HEK293 (cell line): ENCODE measurements around the gene CNGB1.

Experiments used
- CTCF ChIA-PET: fragments of 350-600 bp; formaldehyde crosslinking; extraction: SDS; loops from one replicate; lab custom pipeline; 2021; ENCODE audit warnings: antibody characterized with exemption; lab: Yijun Ruan, JAX
- POLR2A ChIA-PET: fragments of 300-600 bp; formaldehyde crosslinking; extraction: SDS; loops from one replicate; lab custom pipeline; 2020; ENCODE audit warnings: antibody characterized with exemption, inconsistent platforms; lab: Yijun Ruan, JAX
- H3K27ac ChIP-seq: fragments of 200-500 bp; sonication (Bioruptor generic); 2 replicates; pipeline ENCODE4 v1.5.1; 2014; ENCODE audit warnings: low read depth, low read length, control low read depth, inconsistent platforms; ENCODE audit errors: extremely low read depth
- H3K36me3 ChIP-seq, 2 experiments: fragments of 200-500 bp in 1 of 2; sonication (Bioruptor generic) in 1 of 2; 1 replicate in 1 of 2; 2 replicates in 1 of 2; pipeline ENCODE4 v1.5.1; 2014 to 2017; ENCODE audit warnings: inconsistent platforms in 2 of 2, low read length in 2 of 2; ENCODE audit not compliant: control insufficient read depth in 2 of 2, insufficient read depth in 1 of 2
- H3K4me1 ChIP-seq: fragments of 200-500 bp; sonication (Bioruptor generic); 2 replicates; pipeline ENCODE4 v1.5.1; 2014; ENCODE audit warnings: mild to moderate bottlenecking, low read length, inconsistent platforms; ENCODE audit not compliant: control insufficient read depth, insufficient read depth
- H3K4me3 ChIP-seq: 2 replicates; pipeline ENCODE4 v1.5.1; 2011; ENCODE audit warnings: low read depth, mild to moderate bottlenecking, control low read depth, low read length, moderate library complexity
- H3K9me3 ChIP-seq: fragments of 200-500 bp; sonication (Bioruptor generic); 2 replicates; pipeline ENCODE4 v1.5.1; 2014; ENCODE audit warnings: low read depth, low read length, inconsistent platforms; ENCODE audit not compliant: control insufficient read depth, insufficient read depth
- BCL11A ChIP-seq: fragments of 450-650 bp; formaldehyde crosslinking; IDR thresholded peaks from 2 replicates; pipeline ENCODE4 v1.5.1; 2016; ENCODE audit warnings: low read depth, missing biosample characterization, missing genetic modification characterization
- KLF9 ChIP-seq: fragments of 450-650 bp; formaldehyde crosslinking; IDR thresholded peaks from 2 replicates; pipeline ENCODE4 v1.5.1; 2016; ENCODE audit warnings: missing biosample characterization, missing genetic modification characterization, low read depth
- SALL2 ChIP-seq: fragments of 450-650 bp; formaldehyde crosslinking; IDR thresholded peaks from 2 replicates; pipeline ENCODE4 v1.5.0; 2017; ENCODE audit warnings: missing biosample characterization, mild to moderate bottlenecking, missing genetic modification characterization, borderline replicate concordance
- TCF7L2 ChIP-seq: IDR thresholded peaks from 2 replicates; pipeline ENCODE4 v1.6.1; 2011; ENCODE audit warnings: low read depth, mild to moderate bottlenecking, inconsistent platforms, low read length, moderate library complexity, borderline replicate concordance
- ZBTB7A ChIP-seq: fragments of 450-650 bp; formaldehyde crosslinking; IDR thresholded peaks from 2 replicates; pipeline ENCODE4 v1.5.1; 2016; ENCODE audit warnings: low read depth, missing biosample characterization, missing genetic modification characterization
- ZFHX2 ChIP-seq: fragments of 450-650 bp; formaldehyde crosslinking; conservative IDR thresholded peaks from 2 replicates; pipeline ENCODE4 v1.5.1; 2016; ENCODE audit warnings: missing biosample characterization, missing genetic modification characterization
- ZFP3 ChIP-seq: fragments of 450-650 bp; formaldehyde crosslinking; IDR thresholded peaks from 2 replicates; pipeline ENCODE4 v1.5.1; 2016; ENCODE audit warnings: low read depth, missing biosample characterization, missing genetic modification characterization
- ZNF114 ChIP-seq: fragments of 450-650 bp; formaldehyde crosslinking; IDR thresholded peaks from 2 replicates; pipeline ENCODE4 v1.5.0; 2017; ENCODE audit warnings: missing biosample characterization, missing genetic modification characterization
- ZNF146 ChIP-seq: fragments of 450-650 bp; formaldehyde crosslinking; IDR thresholded peaks from 2 replicates; pipeline ENCODE4 v1.5.1; 2016; ENCODE audit warnings: missing biosample characterization, missing genetic modification characterization
- ZNF266 ChIP-seq: fragments of 450-650 bp; formaldehyde crosslinking; IDR thresholded peaks from 2 replicates; pipeline ENCODE4 v1.5.1; 2016; ENCODE audit warnings: missing biosample characterization, missing genetic modification characterization, low read depth
- ZNF311 ChIP-seq: fragments of 450-650 bp; formaldehyde crosslinking; IDR thresholded peaks from 2 replicates; pipeline ENCODE4 v1.5.1; 2017; ENCODE audit warnings: missing biosample characterization, missing genetic modification characterization, borderline replicate concordance
- ZNF324 ChIP-seq: fragments of 450-650 bp; formaldehyde crosslinking; IDR thresholded peaks from 2 replicates; pipeline ENCODE4 v1.5.1; 2016; ENCODE audit warnings: missing biosample characterization, missing genetic modification characterization
- ZNF391 ChIP-seq: fragments of 450-650 bp; formaldehyde crosslinking; IDR thresholded peaks from 2 replicates; pipeline ENCODE4 v1.5.1; 2016; ENCODE audit warnings: low read depth, missing biosample characterization, missing genetic modification characterization, borderline replicate concordance
- ZNF501 ChIP-seq: fragments of 450-650 bp; formaldehyde crosslinking; IDR thresholded peaks from 2 replicates; pipeline ENCODE4 v1.5.1; 2016; ENCODE audit warnings: missing biosample characterization, missing genetic modification characterization
- ZNF571 ChIP-seq: fragments of 450-650 bp; formaldehyde crosslinking; IDR thresholded peaks from 2 replicates; pipeline ENCODE4 v1.5.0; 2017; ENCODE audit warnings: missing biosample characterization, missing genetic modification characterization
- ZNF629 ChIP-seq: fragments of 450-650 bp; formaldehyde crosslinking; IDR thresholded peaks from 2 replicates; pipeline ENCODE4 v1.5.1; 2017; ENCODE audit warnings: missing biosample characterization, missing genetic modification characterization
- ZNF677 ChIP-seq: fragments of 450-650 bp; IDR thresholded peaks from 2 replicates; pipeline ENCODE4 v1.5.0; 2018; ENCODE audit warnings: missing biosample characterization, mild to moderate bottlenecking, missing genetic modification characterization, moderate library complexity
- ZNF707 ChIP-seq: fragments of 450-650 bp; formaldehyde crosslinking; IDR thresholded peaks from 2 replicates; pipeline ENCODE4 v1.5.1; 2016; ENCODE audit warnings: missing biosample characterization, missing genetic modification characterization
- ZNF777 ChIP-seq: fragments of 450-650 bp; formaldehyde crosslinking; IDR thresholded peaks from 2 replicates; pipeline ENCODE4 v1.5.1; 2017; ENCODE audit warnings: missing biosample characterization, missing genetic modification characterization, borderline replicate concordance
- ZNF792 ChIP-seq: fragments of 450-650 bp; formaldehyde crosslinking; IDR thresholded peaks from 2 replicates; pipeline ENCODE4 v1.5.1; 2016; ENCODE audit warnings: missing biosample characterization, missing genetic modification characterization
- ZSCAN16 ChIP-seq: fragments of 450-650 bp; formaldehyde crosslinking; IDR thresholded peaks from 2 replicates; pipeline ENCODE4 v1.5.1; 2016; ENCODE audit warnings: missing biosample characterization, missing genetic modification characterization
- TF ChIP-seq, protein P1 (sequence below): fragments of 450-650 bp; formaldehyde crosslinking; IDR thresholded peaks from 2 replicates; pipeline ENCODE4 v1.5.1; 2017; ENCODE audit warnings: missing biosample characterization, missing genetic modification characterization
- TF ChIP-seq, protein P2 (sequence below): fragments of 450-650 bp; IDR thresholded peaks from 2 replicates; pipeline ENCODE4 v1.5.1; 2018; ENCODE audit warnings: missing biosample characterization, mild to moderate bottlenecking, missing genetic modification characterization
- TF ChIP-seq, protein P3 (sequence below): fragments of 450-650 bp; formaldehyde crosslinking; IDR thresholded peaks from 2 replicates; pipeline ENCODE4 v1.5.1; 2016; ENCODE audit warnings: missing biosample characterization, missing genetic modification characterization, borderline replicate concordance

Gene CNGB1

DNA sequence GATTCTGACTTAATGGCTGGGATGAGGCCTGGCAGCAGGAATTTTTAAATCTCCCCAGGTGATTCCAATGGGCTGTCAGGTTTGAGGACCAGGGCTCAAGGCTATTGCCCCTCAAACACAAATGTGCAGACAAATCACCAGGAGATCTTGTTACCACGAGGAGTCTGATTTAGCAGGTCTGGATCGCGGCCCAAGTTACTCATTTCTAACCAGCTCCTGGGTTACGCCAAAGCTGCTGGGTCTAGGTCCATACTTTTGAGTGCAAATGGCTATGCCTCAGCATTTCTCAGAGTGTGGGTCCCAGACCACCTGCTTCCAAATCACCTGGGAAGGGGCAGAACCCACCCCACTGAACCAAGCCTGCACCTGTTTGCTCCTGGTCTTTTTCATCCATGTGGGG lies 33.1 kb downstream of the CNGB1 start:
- ChIA-PET CTCF (interaction anchor here (0.6 kb wide), 1 partner anchor 476 kb away, joined by 3 read pairs; no protein-coding TSS in a partner anchor), POLR2A (no interaction called here)
- Histone ChIP-seq H3K4me3 (no peak overlapping the region), H3K36me3 (no peaks in the 10 kb centered on the region), H3K4me1 (no peaks in the 10 kb centered on the region), H3K27ac (no peak overlapping the region), H3K9me3 (no peaks in the 10 kb centered on the region)
- TF ChIP-seq ZNF792 (tag by site-specific recombination) (no peak), KLF9 (no peak), ZNF324 (no peak), ZNF571 (tag by site-specific recombination) (no peak), ZNF266 (tag by site-specific recombination) (no peak), ZNF146 (no peak), ZNF391 (tag by site-specific recombination) (no peak), TCF7L2 (no peak), ZNF777 (tag by site-specific recombination) (no peak), ZBTB7A (tag by site-specific recombination) (no peak), ZFHX2 (tag by site-specific recombination) (no peak), ZSCAN16 (tag by site-specific recombination) (no peak), ZNF707 (tag by site-specific recombination) (no peak), ZFP3 (tag by site-specific recombination) (no peak), ZNF501 (tag by site-specific recombination) (no peak), ZNF114 (tag by site-specific recombination) (no peak), SALL2 (tag by site-specific recombination) (no peak)
- TF ChIP-seq, protein P1, sequence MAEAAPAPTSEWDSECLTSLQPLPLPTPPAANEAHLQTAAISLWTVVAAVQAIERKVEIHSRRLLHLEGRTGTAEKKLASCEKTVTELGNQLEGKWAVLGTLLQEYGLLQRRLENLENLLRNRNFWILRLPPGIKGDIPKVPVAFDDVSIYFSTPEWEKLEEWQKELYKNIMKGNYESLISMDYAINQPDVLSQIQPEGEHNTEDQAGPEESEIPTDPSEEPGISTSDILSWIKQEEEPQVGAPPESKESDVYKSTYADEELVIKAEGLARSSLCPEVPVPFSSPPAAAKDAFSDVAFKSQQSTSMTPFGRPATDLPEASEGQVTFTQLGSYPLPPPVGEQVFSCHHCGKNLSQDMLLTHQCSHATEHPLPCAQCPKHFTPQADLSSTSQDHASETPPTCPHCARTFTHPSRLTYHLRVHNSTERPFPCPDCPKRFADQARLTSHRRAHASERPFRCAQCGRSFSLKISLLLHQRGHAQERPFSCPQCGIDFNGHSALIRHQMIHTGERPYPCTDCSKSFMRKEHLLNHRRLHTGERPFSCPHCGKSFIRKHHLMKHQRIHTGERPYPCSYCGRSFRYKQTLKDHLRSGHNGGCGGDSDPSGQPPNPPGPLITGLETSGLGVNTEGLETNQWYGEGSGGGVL (tag by site-specific recombination) = no peak
- TF ChIP-seq, protein P2, sequence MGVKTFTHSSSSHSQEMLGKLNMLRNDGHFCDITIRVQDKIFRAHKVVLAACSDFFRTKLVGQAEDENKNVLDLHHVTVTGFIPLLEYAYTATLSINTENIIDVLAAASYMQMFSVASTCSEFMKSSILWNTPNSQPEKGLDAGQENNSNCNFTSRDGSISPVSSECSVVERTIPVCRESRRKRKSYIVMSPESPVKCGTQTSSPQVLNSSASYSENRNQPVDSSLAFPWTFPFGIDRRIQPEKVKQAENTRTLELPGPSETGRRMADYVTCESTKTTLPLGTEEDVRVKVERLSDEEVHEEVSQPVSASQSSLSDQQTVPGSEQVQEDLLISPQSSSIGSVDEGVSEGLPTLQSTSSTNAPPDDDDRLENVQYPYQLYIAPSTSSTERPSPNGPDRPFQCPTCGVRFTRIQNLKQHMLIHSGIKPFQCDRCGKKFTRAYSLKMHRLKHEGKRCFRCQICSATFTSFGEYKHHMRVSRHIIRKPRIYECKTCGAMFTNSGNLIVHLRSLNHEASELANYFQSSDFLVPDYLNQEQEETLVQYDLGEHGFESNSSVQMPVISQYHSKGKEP (tag by site-specific recombination) = no peak
- TF ChIP-seq, protein P3, sequence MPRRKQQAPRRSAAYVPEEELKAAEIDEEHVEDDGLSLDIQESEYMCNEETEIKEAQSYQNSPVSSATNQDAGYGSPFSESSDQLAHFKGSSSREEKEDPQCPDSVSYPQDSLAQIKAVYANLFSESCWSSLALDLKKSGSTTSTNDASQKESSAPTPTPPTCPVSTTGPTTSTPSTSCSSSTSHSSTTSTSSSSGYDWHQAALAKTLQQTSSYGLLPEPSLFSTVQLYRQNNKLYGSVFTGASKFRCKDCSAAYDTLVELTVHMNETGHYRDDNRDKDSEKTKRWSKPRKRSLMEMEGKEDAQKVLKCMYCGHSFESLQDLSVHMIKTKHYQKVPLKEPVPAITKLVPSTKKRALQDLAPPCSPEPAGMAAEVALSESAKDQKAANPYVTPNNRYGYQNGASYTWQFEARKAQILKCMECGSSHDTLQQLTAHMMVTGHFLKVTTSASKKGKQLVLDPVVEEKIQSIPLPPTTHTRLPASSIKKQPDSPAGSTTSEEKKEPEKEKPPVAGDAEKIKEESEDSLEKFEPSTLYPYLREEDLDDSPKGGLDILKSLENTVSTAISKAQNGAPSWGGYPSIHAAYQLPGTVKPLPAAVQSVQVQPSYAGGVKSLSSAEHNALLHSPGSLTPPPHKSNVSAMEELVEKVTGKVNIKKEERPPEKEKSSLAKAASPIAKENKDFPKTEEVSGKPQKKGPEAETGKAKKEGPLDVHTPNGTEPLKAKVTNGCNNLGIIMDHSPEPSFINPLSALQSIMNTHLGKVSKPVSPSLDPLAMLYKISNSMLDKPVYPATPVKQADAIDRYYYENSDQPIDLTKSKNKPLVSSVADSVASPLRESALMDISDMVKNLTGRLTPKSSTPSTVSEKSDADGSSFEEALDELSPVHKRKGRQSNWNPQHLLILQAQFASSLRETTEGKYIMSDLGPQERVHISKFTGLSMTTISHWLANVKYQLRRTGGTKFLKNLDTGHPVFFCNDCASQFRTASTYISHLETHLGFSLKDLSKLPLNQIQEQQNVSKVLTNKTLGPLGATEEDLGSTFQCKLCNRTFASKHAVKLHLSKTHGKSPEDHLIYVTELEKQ (tag by site-specific recombination) = no peak

DNA sequence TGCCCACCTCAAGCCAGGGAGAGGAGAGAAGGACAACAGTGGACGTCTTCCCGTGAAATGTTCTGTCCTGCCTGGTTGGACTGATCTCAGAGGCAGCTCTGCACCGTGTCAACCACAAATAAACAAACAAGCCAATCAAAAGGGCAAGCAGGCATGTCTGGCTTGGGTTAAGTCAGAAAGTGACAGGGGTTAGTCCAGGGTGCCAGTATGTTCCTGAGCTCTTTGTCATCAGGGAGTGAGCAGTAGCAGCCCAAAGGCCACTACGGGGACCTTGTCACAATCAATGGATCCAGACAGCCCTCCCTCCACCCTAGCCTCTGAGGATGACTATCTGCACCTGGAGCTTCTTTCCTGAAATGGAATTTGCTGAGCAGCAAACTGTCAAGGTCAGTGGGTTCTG lies 35.0 kb downstream of the CNGB1 start:
- POLR2A ChIA-PET = no interaction called here
- no peak for TF ChIP-seq ZNF571 (tag by site-specific recombination)
- TF ChIP-seq BCL11A (tag by site-specific recombination) = no peak
- no peak for TF ChIP-seq ZNF677 (tag by site-specific recombination)
- TF ChIP-seq ZNF629 = no peak
- TF ChIP-seq ZNF311 (tag by site-specific recombination) = no peak
- no peaks in the 10 kb centered on the region for H3K9me3 ChIP-seq
- no peaks in the 10 kb centered on the region for H3K4me1 ChIP-seq
- no peak overlapping the region for H3K4me3 ChIP-seq
- no peak overlapping the region for H3K27ac ChIP-seq
- CTCF ChIA-PET = no interaction called here
- H3K36me3 ChIP-seq = no peaks in the 10 kb centered on the region
